Measurements from ENCODE around the gene GRIN3B.
A peak's percentile ranks its signal among the peaks of the same experiment; 100 is the strongest.

Gene GRIN3B

DNA sequence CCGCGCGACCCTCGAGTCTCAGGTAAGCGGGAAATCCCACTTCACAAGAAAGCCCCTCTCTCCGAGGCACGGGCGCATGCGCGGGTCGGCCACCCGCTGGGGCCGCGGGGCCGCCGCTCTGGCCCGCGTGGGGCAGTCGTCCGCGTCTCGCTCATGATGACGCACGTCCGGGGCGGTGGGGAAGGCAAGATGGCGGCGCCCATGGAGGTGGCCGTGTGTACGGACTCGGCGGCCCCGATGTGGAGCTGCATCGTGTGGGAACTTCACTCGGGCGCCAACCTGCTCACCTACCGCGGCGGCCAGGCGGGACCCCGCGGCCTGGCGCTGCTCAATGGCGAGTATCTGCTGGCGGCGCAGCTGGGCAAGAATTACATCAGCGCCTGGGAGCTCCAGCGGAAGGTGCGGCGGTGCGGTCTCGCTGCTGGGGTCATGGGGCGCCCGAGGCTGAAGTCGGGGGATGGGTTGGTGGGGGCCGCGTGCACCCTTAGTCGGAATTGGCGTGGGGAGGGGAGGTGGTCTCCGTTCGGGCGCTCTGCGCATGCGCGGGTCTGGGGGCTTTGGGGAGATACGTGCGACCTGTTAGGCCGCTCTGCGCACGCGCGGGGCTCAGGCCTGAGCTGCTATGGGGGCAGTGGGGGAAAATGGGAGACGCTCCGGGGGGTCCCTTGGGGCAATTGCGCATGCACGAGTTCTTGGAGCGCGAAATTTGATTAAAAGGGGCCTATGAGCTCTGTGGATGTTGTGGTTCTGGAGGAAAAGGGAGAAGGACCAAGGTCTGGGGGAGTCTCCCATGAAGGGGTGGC lies 15.9 kb upstream of the GRIN3B start, which contains the start of gene WDR18:
WDR18 (plus strand) TSS at position 181 of the 803 bp plus-strand sequence; CDS start at position 190, 9 bp downstream.
- peaks cover 0 to 45% (median 24%) of the 10 kb centered on the region in 11 experiments; a peak in 17 of 22 replicates for H4K20me1 ChIP-seq
- peaks cover 31 to 55% (median 45%) of the 10 kb centered on the region in 10 experiments for H3K4me1 ChIP-seq
- H3K27me3 ChIP-seq = no peaks in the 10 kb centered on the region
- peaks cover 19 to 37% (median 32%) of the 10 kb centered on the region in 11 experiments for H3K36me3 ChIP-seq
- peak within 1 kb of the TSS; percentile 72 to 99 (median 90) for H3K4me2 ChIP-seq
- H3K4me3 ChIP-seq = peak within 1 kb of the TSS; percentile 83 to 98 (median 93)
- H3K9me3 ChIP-seq (replicated peaks in 1 of 11) = no peaks in the 10 kb centered on the region
- H3K9ac ChIP-seq = peak within 1 kb of the TSS; percentile 82 to 94 (median 87)
- H3K27ac ChIP-seq = peak within 1 kb of the TSS; percentile 81 to 93 (median 86)
- no peak for TF ChIP-seq Cebpa-rat (IDR thresholded peaks at IDR 0.05)

DNA sequence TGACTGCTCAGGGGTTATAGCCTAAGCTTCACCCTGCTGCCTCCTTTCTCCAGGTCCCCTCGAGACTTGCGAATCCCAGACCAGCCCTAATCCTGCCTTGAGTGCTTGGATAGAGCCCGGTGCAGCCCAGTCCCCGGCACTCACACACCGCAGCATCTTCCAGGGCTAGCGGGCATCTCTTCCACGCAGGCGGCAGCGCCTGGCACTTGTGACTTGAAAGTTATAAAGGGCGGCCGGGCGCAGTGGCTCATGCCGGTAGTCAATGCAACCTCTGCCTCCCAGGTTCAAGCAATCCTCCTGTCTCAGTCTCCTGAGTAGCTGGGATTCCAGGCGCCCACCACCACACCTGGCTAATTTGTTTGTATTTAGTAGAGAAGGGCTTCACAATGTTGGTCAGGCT lies 14.1 kb upstream of the GRIN3B start:
- H3K27me3 ChIP-seq = no peaks in the 10 kb centered on the region
- H3K36me3 ChIP-seq = peaks cover 31 to 54% (median 50%) of the 10 kb centered on the region in 11 experiments
- H3K9ac ChIP-seq = peak overlapping the region in 3 of 11 experiments; percentile 15 to 87 (median 34); a peak in 1 of 22 replicates
- H3K4me2 ChIP-seq = peak overlapping the region in 1 of 11 experiments; percentile 88; a peak in 1 of 22 replicates
- peaks cover 26 to 55% (median 44%) of the 10 kb centered on the region in 10 experiments for H3K4me1 ChIP-seq
- 0 out of 22 replicates have a peak, but pooled peaks cover 0 to 4% (median 0%) of the 10 kb centered on the region in 11 experiments for H3K9me3 ChIP-seq (replicated peaks in 1 of 11)
- no peak for TF ChIP-seq Cebpa-rat (IDR thresholded peaks at IDR 0.05)
- H3K4me3 ChIP-seq = no peak overlapping the region
- H3K27ac ChIP-seq = no peak overlapping the region
- peaks cover 0 to 62% (median 30%) of the 10 kb centered on the region in 11 experiments; a peak in 19 of 22 replicates for H4K20me1 ChIP-seq

DNA sequence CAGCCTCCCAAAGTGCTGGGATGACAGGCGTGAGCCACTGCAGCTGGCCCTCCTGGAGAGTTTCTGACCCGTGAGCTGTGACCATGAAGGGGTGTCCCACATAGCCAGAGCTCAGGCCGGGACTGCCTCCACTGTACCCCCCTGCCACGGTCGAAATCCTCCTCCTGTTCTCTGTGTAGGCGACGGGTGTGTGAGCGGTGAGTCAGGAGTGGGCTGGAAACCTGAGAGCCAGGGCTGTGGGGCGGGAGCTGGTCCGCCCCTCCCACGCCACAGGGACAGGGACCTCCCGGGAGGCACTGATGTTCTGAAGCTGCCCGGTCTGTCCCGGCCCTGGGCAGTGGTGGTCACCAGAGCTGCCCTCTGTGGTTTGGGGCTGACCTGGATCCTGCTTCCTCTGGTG lies 12.1 kb upstream of the GRIN3B start:
- Histone ChIP-seq H3K9me3 (replicated peaks in 1 of 11) (0 out of 22 replicates have a peak, but pooled peaks cover 0 to 5% (median 0%) of the 10 kb centered on the region in 11 experiments), H3K4me2 (peak overlapping the region in 4 of 11 experiments; percentile 12 to 59 (median 27); a peak in 4 of 22 replicates), H3K36me3 (peaks cover 38 to 68% (median 63%) of the 10 kb centered on the region in 11 experiments), H3K4me3 (no peak overlapping the region), H3K27ac (no peak overlapping the region), H3K9ac (peak overlapping the region in 5 of 11 experiments; percentile 4 to 45 (median 9); a peak in 5 of 22 replicates), H4K20me1 (peaks cover 0 to 75% (median 42%) of the 10 kb centered on the region in 11 experiments; a peak in 19 of 22 replicates), H3K4me1 (peaks cover 24 to 49% (median 38%) of the 10 kb centered on the region in 10 experiments), H3K27me3 (no peaks in the 10 kb centered on the region)
- TF ChIP-seq Cebpa-rat (IDR thresholded peaks at IDR 0.05) = no peak

DNA sequence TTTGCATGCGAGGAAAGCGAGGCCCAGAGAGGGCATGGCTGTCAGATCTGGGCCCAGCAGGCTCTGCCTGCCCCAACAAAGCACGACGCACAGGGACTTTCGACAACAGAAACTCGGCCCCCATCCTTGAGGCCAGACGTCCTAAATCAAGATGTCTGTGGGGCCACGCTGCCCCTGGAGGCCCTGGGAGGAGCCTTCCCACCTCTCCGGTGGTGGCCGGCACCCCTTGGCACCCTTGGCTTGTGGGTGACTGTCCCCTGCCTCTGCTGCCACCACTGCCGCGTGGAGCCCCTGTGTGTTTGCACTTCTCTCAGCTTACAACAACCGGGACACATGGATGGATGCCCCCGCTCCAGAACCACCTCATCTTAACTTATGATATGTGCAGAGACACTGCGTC lies 11.7 kb upstream of the GRIN3B start:
- H3K9me3 ChIP-seq (replicated peaks in 1 of 11) = 0 out of 22 replicates have a peak, but pooled peaks cover 0 to 5% (median 0%) of the 10 kb centered on the region in 11 experiments
- H4K20me1 ChIP-seq = peaks cover 0 to 79% (median 47%) of the 10 kb centered on the region in 11 experiments; a peak in 19 of 22 replicates
- no peak overlapping the region for H3K4me3 ChIP-seq
- peaks cover 41 to 73% (median 67%) of the 10 kb centered on the region in 11 experiments for H3K36me3 ChIP-seq
- no peak overlapping the region for H3K27ac ChIP-seq
- peak overlapping the region in 4 of 11 experiments; percentile 8 to 45 (median 22); a peak in 5 of 22 replicates for H3K9ac ChIP-seq
- H3K4me2 ChIP-seq = peak overlapping the region in 8 of 11 experiments; percentile 4 to 59 (median 26); a peak in 7 of 22 replicates
- TF ChIP-seq Cebpa-rat (IDR thresholded peaks at IDR 0.05) = no peak
- peaks cover 19 to 45% (median 34%) of the 10 kb centered on the region in 10 experiments for H3K4me1 ChIP-seq
- H3K27me3 ChIP-seq = no peaks in the 10 kb centered on the region

DNA sequence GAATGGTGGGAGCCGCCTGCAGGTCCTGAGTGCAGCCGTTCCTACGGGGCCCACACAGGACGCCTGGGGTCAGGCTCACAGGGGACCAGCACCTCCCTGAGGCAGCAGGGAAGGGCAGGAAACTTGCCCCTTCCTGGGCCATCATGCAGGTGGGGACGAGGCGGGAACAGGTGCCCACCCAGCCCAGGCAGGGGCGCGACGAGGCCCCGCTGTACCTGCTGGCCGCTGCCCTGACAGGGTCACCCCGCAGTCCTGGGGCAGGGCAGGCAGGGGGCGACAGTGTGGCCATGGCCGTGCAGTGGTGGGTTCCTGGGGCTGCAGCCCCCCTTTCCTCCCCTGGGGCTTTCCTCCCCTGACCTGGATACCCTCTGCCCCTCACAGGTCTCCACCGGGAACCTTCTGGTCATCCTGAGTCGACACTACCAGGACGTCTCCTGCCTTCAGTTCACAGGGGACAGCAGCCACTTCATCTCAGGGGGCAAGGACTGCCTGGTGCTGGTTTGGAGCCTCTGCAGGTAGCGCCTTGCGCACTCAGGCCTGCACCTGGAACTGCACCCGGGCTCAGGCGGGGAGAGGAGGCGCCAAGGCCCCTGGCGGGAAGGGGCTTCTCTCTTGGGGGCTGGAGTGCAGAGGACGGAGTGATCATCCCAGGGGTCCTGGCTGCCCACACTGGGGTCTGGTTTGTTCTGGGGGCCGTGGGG lies 10.7 kb upstream of the GRIN3B start:
- Histone ChIP-seq H3K4me1 (peaks cover 14 to 47% (median 31%) of the 10 kb centered on the region in 10 experiments), H3K36me3 (peaks cover 46 to 83% (median 77%) of the 10 kb centered on the region in 11 experiments), H3K9ac (peak overlapping the region in 1 of 11 experiments; percentile 4; a peak in 1 of 22 replicates), H4K20me1 (peaks cover 0 to 89% (median 56%) of the 10 kb centered on the region in 11 experiments; a peak in 19 of 22 replicates), H3K27me3 (peaks cover 0 to 6% (median 2%) of the 10 kb centered on the region in 11 experiments; a peak in 14 of 22 replicates), H3K4me2 (peak overlapping the region; percentile 22 to 59 (median 35); a peak in 16 of 22 replicates), H3K4me3 (no peak overlapping the region), H3K9me3 (replicated peaks in 1 of 11) (0 out of 22 replicates have a peak, but pooled peaks cover 0 to 5% (median 0%) of the 10 kb centered on the region in 11 experiments), H3K27ac (no peak overlapping the region)
- TF ChIP-seq Cebpa-rat (IDR thresholded peaks at IDR 0.05) = no peak

DNA sequence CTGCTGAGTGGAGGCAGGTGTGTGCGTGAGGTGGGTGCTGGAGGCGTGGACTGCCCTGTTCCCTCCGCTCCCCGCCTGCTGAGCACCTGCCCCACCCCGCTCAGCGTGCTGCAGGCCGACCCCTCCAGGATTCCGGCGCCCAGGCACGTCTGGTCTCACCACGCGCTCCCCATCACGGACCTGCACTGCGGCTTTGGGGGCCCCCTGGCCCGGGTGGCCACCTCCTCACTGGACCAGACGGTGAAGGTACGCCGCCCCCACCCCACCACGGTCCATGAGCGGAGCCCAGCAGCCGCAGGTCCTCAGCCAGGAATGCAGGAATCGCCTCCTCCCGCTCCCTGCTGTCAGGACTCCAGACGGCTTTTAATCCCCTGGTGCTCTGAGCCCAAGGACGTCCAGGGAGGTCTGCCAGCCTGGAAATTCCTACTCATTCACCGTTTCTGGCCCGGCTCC lies 10.1 kb upstream of the GRIN3B start:
- peaks cover 47 to 88% (median 81%) of the 10 kb centered on the region in 11 experiments for H3K36me3 ChIP-seq
- no peak for TF ChIP-seq Cebpa-rat (IDR thresholded peaks at IDR 0.05)
- H3K27me3 ChIP-seq = peaks cover 5 to 12% (median 9%) of the 10 kb centered on the region in 11 experiments; a peak in 21 of 22 replicates
- H4K20me1 ChIP-seq = peaks cover 0 to 92% (median 60%) of the 10 kb centered on the region in 11 experiments; a peak in 21 of 22 replicates
- no peak overlapping the region for H3K4me2 ChIP-seq
- peaks cover 9 to 48% (median 31%) of the 10 kb centered on the region in 10 experiments for H3K4me1 ChIP-seq
- H3K9me3 ChIP-seq (replicated peaks in 1 of 11) = 0 out of 22 replicates have a peak, but pooled peaks cover 0 to 5% (median 0%) of the 10 kb centered on the region in 11 experiments
- H3K4me3 ChIP-seq = no peak overlapping the region
- H3K27ac ChIP-seq = no peak overlapping the region
- 0 out of 22 replicates have a peak overlapping the region, but pooled peaks of 1 of the 11 experiments have one; percentile 4 for H3K9ac ChIP-seq

DNA sequence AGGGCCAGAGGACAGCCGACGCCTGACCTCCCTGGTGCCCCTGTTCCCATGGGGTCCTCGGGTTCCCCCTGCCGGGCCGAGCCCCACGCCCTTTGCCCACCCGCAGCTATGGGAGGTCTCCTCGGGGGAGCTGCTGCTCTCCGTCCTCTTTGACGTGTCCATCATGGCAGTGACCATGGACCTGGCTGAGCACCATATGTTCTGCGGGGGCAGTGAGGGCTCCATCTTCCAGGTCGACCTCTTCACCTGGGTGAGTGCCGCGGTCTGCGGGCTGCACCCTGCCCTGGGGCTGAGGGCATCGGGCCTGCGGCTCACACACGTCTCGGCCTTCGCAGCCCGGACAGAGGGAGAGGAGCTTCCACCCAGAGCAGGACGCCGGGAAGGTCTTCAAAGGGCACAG lies 9.5 kb upstream of the GRIN3B start:
- Histone ChIP-seq H3K27me3 (peaks cover 11 to 18% (median 15%) of the 10 kb centered on the region in 11 experiments), H3K9ac (no peak overlapping the region), H4K20me1 (peaks cover 0 to 92% (median 63%) of the 10 kb centered on the region in 11 experiments; a peak in 21 of 22 replicates), H3K9me3 (replicated peaks in 1 of 11) (0 out of 22 replicates have a peak, but pooled peaks cover 0 to 5% (median 0%) of the 10 kb centered on the region in 11 experiments), H3K27ac (no peak overlapping the region), H3K36me3 (peaks cover 47 to 90% (median 78%) of the 10 kb centered on the region in 11 experiments), H3K4me3 (no peak overlapping the region), H3K4me1 (peaks cover 5 to 46% (median 30%) of the 10 kb centered on the region in 10 experiments; a peak in 18 of 20 replicates), H3K4me2 (no peak overlapping the region)
- TF ChIP-seq Cebpa-rat (IDR thresholded peaks at IDR 0.05) = no peak

Data from BLaER1 treated with 17β-estradiol and CSF1 and Interleukin-3, amounts not matched to agents 10 nM and 100 nM (cell line).